ENCODE measurements around the gene ICAM3.

The ICAM3 gene

DNA sequence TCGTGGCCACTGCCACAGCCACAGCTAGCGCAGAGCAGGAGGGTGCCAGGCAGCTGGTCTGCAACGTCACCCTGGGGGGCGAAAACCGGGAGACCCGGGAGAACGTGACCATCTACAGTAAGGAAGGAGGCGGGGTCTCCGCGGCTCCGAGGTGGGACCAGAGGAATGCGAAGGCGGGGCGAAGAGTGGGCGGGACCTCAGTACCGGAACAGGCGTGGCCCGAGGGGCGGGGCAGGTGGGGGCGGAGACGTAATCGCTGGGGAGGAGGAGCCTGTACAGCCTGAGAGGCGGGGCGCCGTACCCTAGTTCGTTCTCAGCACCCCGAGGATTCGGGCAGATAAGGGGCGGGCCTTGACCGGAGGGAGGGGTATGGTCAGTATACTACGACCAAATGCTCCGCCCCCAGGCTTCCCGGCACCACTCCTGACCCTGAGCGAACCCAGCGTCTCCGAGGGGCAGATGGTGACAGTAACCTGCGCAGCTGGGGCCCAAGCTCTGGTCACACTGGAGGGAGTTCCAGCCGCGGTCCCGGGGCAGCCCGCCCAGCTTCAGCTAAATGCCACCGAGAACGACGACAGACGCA, 47.1 kb downstream of the ICAM3 start:
- in situ Hi-C loops (cut with MboI; ENCODE audit: low sequenced_read_pairs) = no loop called here

DNA sequence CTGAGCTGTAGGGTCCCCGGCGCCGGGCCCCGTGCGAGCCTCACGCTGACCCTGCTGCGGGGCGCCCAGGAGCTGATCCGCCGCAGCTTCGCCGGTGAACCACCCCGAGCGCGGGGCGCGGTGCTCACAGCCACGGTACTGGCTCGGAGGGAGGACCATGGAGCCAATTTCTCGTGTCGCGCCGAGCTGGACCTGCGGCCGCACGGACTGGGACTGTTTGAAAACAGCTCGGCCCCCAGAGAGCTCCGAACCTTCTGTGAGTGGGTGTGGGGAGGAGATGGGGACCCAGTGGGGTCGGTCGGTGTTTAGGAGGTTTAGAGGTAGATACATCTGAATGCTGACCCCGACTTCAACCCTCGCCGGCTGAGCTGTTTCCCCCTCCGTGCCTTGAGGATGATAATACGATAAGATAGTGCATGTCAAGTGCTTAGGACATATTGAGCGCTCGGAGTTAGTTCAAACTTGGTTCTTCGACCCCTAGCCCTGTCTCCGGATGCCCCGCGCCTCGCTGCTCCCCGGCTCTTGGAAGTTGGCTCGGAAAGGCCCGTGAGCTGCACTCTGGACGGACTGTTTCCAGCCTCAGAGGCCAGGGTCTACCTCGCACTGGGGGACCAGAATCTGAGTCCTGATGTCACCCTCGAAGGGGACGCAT, 47.7 kb downstream of the ICAM3 start:
- in situ Hi-C loops (cut with MboI; ENCODE audit: low sequenced_read_pairs) = no loop called here

DNA sequence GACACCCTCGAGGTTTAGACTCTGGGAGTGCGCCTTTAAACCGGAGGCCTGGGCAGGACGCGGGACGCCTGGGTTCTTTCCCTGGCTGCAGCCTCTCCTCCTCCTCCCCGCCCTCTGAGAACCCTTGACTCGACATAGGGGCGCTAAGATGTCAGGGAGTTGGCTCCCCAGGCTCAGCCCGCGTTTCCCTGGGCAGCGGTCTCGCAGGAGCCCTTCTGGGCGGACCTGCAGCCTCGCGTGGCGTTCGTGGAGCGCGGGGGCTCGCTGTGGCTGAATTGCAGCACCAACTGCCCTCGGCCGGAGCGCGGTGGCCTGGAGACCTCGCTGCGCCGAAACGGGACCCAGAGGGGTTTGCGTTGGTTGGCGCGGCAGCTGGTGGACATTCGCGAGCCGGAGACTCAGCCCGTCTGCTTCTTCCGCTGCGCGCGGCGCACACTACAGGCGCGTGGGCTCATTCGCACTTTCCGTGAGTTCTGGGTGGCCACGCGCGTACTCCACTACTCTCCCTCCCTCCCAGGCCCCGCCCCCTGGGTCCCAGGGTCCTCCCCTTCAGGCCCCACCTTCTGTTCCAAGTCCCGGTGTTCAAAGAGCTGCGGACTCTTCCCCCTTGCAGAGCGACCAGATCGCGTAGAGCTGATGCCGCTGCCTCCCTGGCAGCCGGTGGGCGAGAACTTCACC, 48.4 kb downstream of the ICAM3 start:
- in situ Hi-C loops (cut with MboI; ENCODE audit: low sequenced_read_pairs) = no loop called here

DNA sequence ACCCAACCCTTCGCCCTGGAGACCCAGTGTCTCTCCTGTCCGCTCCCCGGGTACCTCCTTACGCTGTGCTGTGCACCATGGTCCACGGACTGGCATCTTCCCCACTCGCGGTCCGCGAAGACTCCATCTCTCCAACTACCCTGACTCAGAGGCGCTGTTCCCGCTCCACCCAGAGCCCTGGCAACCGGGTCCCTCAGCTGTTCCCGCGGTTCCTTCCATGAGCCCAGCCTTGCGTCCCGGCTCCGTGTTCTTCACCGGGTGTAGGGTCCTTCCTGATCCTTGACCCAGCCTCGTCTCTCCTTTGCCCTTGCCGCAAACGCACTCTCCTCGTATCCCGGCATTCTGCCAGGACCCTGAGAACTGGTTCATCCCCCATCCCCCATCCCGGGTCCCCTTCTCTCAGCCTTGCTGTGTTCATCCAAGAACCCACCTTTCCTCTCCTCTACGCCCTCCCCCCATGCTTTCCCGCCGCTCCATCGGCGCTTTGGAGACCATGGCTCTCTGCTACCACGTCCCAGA, 49.0 kb downstream of the ICAM3 start:
- in situ Hi-C loops (cut with MboI; ENCODE audit: low sequenced_read_pairs) = no loop called here

DNA sequence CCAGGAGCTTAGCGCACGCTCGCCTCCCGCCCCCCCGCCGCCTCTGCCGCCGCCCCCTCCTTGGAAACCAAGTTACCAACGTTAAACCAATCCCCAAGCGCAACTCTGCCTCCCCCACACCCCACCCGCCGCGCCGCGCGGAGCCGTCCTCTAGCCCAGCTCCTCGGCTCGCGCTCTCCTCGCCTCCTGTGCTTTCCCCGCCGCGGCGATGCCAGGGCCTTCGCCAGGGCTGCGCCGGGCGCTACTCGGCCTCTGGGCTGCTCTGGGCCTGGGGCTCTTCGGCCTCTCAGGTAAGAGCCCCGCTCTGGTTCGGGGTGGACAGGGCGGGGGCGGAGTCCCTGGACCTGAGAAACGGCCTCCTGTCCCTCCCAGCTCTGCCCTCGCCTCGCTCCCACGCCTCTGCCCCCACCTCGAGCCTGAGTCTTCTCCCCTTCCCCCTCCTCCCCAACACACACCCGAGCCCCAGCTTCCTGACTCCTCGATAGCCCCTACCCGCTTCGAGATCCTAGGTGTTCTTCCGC, 49.5 kb downstream of the ICAM3 start, which contains the start of gene ICAM5:
Gene ICAM5 (plus strand): TSS at position 117 of the 521 bp plus-strand sequence. CDS start 92 bp downstream, at position 209.
- in situ Hi-C loops (cut with MboI; ENCODE audit: low sequenced_read_pairs) = no loop called here

DNA sequence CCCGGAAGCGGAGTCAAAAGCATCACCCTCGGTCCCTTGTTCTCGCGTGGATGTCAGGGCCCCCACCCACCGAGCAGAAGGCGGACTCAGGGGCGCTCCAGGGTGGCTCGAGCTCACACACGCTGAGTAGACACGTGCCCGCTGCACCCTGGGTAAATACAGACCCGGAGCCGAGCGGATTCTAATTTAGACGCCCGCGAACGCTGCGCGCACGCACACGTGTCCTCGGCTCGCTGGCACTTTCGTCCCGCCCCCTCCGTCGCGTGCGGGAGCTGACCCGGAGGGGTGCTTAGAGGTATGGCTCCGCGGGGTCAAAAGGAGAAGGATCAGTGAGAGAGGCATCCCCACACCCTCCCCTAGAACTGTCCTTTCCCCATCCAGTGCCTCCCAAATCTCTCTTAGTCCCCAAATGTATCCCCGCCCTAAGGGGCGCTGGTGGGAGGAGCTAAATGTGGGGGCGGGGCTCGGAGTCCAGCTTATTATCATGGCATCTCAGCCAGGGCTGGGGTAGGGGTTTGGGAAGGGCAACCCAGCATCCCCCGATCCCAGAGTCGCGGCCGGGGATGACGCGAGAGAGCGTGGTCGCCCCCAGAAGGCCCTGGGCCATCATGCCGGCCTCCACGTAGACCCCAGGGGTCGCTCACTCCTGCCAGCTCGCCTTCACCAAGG, 50.1 kb downstream of the ICAM3 start:
- in situ Hi-C loops (cut with MboI; ENCODE audit: low sequenced_read_pairs) = no loop called here

DNA sequence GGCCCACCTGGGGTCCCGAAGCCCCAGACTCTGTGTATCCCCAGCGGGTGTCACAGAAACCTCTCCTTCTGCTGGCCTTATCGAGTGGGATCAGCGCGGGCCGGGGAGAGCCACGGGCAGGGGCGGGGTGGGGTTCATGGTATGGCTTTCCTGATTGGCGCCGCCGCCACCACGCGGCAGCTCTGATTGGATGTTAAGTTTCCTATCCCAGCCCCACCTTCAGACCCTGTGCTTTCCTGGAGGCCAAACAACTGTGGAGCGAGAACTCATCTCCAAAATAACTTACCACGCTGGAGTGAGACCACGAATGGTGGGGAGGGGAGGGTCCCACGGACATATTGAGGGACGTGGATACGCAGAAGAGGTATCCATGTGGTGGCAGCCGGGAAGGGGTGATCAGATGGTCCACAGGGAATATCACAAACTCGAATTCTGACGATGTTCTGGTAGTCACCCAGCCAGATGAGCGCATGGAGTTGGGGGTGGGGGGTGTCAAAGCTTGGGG, 50.7 kb downstream of the ICAM3 start:
- in situ Hi-C loops (cut with MboI; ENCODE audit: low sequenced_read_pairs) = no loop called here

DNA sequence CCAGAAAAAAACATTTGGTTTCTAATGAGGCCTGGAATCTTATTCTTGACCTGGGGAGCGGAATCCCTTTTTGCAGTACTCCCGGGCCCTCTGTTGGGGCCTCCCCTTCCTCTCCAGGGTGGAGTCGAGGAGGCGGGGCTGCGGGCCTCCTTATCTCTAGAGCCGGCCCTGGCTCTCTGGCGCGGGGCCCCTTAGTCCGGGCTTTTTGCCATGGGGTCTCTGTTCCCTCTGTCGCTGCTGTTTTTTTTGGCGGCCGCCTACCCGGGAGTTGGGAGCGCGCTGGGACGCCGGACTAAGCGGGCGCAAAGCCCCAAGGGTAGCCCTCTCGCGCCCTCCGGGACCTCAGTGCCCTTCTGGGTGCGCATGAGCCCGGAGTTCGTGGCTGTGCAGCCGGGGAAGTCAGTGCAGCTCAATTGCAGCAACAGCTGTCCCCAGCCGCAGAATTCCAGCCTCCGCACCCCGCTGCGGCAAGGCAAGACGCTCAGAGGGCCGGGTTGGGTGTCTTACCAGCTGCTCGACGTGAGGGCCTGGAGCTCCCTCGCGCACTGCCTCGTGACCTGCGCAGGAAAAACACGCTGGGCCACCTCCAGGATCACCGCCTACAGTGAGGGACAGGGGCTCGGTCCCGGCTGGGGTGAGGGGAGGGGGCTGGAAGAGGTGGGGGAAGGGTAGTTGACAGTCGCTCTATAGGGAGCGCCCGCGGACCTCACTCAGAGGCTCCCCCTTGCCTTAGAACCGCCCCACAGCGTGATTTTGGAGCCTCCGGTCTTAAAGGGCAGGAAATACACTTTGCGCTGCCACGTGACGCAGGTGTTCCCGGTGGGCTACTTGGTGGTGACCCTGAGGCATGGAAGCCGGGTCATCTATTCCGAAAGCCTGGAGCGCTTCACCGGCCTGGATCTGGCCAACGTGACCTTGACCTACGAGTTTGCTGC, 52.4 kb downstream of the ICAM3 start, which contains the start of gene ICAM4:
Gene ICAM4 (plus strand): TSS at position 153 of the 935 bp plus-strand sequence. CDS start 58 bp downstream, at position 211.
- in situ Hi-C loops (cut with MboI; ENCODE audit: low sequenced_read_pairs) = no loop called here

DNA sequence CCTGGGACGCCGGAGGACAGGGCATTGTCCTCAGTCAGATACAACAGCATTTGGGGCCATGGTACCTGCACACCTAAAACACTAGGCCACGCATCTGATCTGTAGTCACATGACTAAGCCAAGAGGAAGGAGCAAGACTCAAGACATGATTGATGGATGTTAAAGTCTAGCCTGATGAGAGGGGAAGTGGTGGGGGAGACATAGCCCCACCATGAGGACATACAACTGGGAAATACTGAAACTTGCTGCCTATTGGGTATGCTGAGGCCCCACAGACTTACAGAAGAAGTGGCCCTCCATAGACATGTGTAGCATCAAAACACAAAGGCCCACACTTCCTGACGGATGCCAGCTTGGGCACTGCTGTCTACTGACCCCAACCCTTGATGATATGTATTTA, 54.0 kb downstream of the ICAM3 start:
- in situ Hi-C loops (cut with MboI; ENCODE audit: low sequenced_read_pairs) = no loop called here

DNA sequence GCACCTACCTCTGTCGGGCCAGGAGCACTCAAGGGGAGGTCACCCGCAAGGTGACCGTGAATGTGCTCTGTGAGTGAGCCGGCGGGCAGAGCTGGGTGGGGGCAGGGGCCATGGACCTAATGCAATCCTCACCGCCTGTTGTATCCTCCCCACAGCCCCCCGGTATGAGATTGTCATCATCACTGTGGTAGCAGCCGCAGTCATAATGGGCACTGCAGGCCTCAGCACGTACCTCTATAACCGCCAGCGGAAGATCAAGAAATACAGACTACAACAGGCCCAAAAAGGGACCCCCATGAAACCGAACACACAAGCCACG, 54.5 kb downstream of the ICAM3 start:
- in situ Hi-C loops (cut with MboI; ENCODE audit: low sequenced_read_pairs) = no loop called here

DNA sequence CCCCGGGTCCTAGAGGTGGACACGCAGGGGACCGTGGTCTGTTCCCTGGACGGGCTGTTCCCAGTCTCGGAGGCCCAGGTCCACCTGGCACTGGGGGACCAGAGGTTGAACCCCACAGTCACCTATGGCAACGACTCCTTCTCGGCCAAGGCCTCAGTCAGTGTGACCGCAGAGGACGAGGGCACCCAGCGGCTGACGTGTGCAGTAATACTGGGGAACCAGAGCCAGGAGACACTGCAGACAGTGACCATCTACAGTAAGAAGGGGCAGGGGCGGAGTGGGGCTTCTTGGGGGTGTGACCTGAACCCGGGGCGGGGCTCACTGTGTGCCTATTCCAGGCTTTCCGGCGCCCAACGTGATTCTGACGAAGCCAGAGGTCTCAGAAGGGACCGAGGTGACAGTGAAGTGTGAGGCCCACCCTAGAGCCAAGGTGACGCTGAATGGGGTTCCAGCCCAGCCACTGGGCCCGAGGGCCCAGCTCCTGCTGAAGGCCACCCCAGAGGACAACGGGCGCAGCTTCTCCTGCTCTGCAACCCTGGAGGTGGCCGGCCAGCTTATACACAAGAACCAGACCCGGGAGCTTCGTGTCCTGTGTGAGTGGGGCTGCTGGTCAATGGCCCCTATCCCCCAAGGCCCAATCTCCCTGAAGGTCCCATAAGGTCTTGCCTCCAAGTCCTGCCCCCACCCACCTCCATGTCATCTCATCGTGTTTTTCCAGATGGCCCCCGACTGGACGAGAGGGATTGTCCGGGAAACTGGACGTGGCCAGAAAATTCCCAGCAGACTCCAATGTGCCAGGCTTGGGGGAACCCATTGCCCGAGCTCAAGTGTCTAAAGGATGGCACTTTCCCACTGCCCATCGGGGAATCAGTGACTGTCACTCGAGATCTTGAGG, 55.1 kb downstream of the ICAM3 start:
- in situ Hi-C loops (cut with MboI; ENCODE audit: low sequenced_read_pairs) = no loop called here

Measured in hTERT RPE-1 (cell line).